Breast epithelium (tissue), 3 donors: Measurements from ENCODE around the gene CKLF.

Source experiments
- CTCF ChIP-seq, 3 donors: fragments of 450-650 bp; IDR thresholded peaks; one replicate each; pipeline ENCODE4 v1.5.1; 2016 to 2017; ENCODE audit warnings: antibody characterized with exemption in 3 of 3, mild to moderate bottlenecking in 3 of 3, moderate library complexity in 3 of 3
- POLR2A ChIP-seq: fragments of 450-650 bp; IDR thresholded peaks from one replicate; pipeline ENCODE4 v1.6.1; 2016; ENCODE audit warnings: antibody characterized with exemption, mild to moderate bottlenecking, moderate library complexity
- POLR2AphosphoS5 ChIP-seq, 3 donors: sonication (generic); formaldehyde crosslinking; IDR thresholded peaks; one replicate each; pipeline ENCODE4 v1.6.1; 2017; ENCODE audit warnings: antibody characterized with exemption in 3 of 3

- no peak for TF ChIP-seq CTCF (IDR thresholded peaks at IDR 0.05)
- TF ChIP-seq POLR2AphosphoS5 (IDR thresholded peaks at IDR 0.05), result no peak
- TF ChIP-seq POLR2A, result no peak
Measured at GRCh38 chr16:66576296-66576695, 23.9 kb downstream of the CKLF start.
